Prostate gland (tissue), 2 donors: ENCODE results near the gene CTTNBP2NL.

ENCODE experiments used
- CTCF ChIP-seq, 4 experiments: fragments of 200-600 bp in 2 of 4; fragments of 450-650 bp in 2 of 4; sonication (generic) in 2 of 4; IDR thresholded peaks; 1 replicate in 3 of 4; 2 replicates in 1 of 4; pipeline ENCODE4 v1.5.1; 2016 to 2019; ENCODE audit warnings: antibody characterized with exemption in 4 of 4, mild to moderate bottlenecking in 2 of 4, moderate library complexity in 2 of 4
- POLR2AphosphoS5 ChIP-seq: sonication (generic); formaldehyde crosslinking; IDR thresholded peaks from one replicate; pipeline ENCODE4 v1.6.1; 2017; ENCODE audit warnings: antibody characterized with exemption

- TF ChIP-seq CTCF (IDR thresholded peaks at IDR 0.05) (no peak), POLR2AphosphoS5 (peak; percentile 24)
These were observed 53.6 kb downstream of the CTTNBP2NL start for GRCh38 chr1:112449630-112449983.
